GM12878 (cell line): ENCODE measurements around the gene LMF1. TPM values are rescaled to one million over a fixed set of nuclear protein-coding genes. Genes with fewer than 3 reads are reported as not detected.

Experiments used
- HDGF ChIP-seq: fragments of 450-650 bp; IDR thresholded peaks from 2 replicates; pipeline ENCODE4 v1.6.1; 2016; ENCODE audit warnings: antibody characterized with exemption
- NFYB ChIP-seq: IDR thresholded peaks from 2 replicates; pipeline ENCODE4 v1.6.1; 2011; ENCODE audit warnings: low read depth, mild to moderate bottlenecking, low read length, improper control_type of control experiment, moderate library complexity; ENCODE audit not compliant: insufficient read depth
- NR2C2 ChIP-seq: IDR thresholded peaks from 2 replicates; pipeline ENCODE4 v1.6.1; 2011; ENCODE audit warnings: borderline replicate concordance, low read depth; ENCODE audit not compliant: control insufficient read depth, insufficient read length
- SIN3A ChIP-seq: IDR thresholded peaks from 2 replicates; pipeline ENCODE4 v1.6.1; 2012; ENCODE audit warnings: low read depth, low read length, improper control_type of control experiment
- TAF1 ChIP-seq: IDR thresholded peaks from 2 replicates; pipeline ENCODE4 v1.6.1; 2011; ENCODE audit warnings: mild to moderate bottlenecking, low read depth, low read length, borderline replicate concordance
- TCF12 ChIP-seq: IDR thresholded peaks from 2 replicates; pipeline ENCODE4 v1.6.1; 2011; ENCODE audit warnings: low read depth, mild to moderate bottlenecking, low read length
- ZNF384 ChIP-seq: IDR thresholded peaks from 2 replicates; pipeline ENCODE4 v1.6.1; 2012; ENCODE audit warnings: low read depth, mild to moderate bottlenecking, low read length, improper control_type of control experiment, borderline replicate concordance
- polyA plus RNA-seq, 11 experiments: library from polyadenylated mRNA; depleted of rRNA in 4 of 11; unstranded in 6 of 11; stranded (reverse) in 5 of 11; fragments of >200 nt; fragmentation: Nextera tagmentation in 4 of 11; fragmentation: Illumina TruSeq in 1 of 11; extraction: Ambion mirVana in 4 of 11; extraction: Trizol in 1 of 11; gene quantifications; 1 replicate in 1 of 11; 2 replicates in 10 of 11; pipeline versions ENCODE4 v1.2.1 to v1.2.3, GENCODE V29; 2011 to 2016; ENCODE audit warnings: inconsistent platforms in 2 of 11, missing spikeins in 2 of 11, low read depth in 1 of 11
- total RNA-seq, 4 experiments: library from RNA; depleted of rRNA in 3 of 4; stranded (reverse); fragments of >200 nt in 3 of 4; fragmentation: Illumina TruSeq in 1 of 4; extraction: Trizol in 1 of 4; gene quantifications; 2 replicates each; pipeline versions ENCODE4 v1.2.1 to v1.2.3, GENCODE V29; 2013 to 2021
- TF ChIP-seq, protein P1 (sequence below): IDR thresholded peaks from 2 replicates; pipeline ENCODE4 v1.6.1; 2012; ENCODE audit warnings: mild to moderate bottlenecking, low read depth, low read length
- TF ChIP-seq, protein P2 (sequence below): fragments of 450-650 bp; formaldehyde crosslinking; IDR thresholded peaks from 2 replicates; pipeline ENCODE4 v1.4.0; 2022; ENCODE audit warnings: mild to moderate bottlenecking, moderate library complexity
- TF ChIP-seq, protein P3 (sequence below): fragments of 450-650 bp; formaldehyde crosslinking; IDR thresholded peaks from 2 replicates; pipeline ENCODE4 v1.4.0; 2020; ENCODE audit warnings: mild to moderate bottlenecking, moderate library complexity

LMF1 gene
- total and polyA plus RNA-seq, 10 of the 15 experiments (the other 5 are each of a cell fraction or from before 2014, with no cell fraction given): 0.18 to 3.2 (median 1.4) TPM; not detected in 1

DNA sequence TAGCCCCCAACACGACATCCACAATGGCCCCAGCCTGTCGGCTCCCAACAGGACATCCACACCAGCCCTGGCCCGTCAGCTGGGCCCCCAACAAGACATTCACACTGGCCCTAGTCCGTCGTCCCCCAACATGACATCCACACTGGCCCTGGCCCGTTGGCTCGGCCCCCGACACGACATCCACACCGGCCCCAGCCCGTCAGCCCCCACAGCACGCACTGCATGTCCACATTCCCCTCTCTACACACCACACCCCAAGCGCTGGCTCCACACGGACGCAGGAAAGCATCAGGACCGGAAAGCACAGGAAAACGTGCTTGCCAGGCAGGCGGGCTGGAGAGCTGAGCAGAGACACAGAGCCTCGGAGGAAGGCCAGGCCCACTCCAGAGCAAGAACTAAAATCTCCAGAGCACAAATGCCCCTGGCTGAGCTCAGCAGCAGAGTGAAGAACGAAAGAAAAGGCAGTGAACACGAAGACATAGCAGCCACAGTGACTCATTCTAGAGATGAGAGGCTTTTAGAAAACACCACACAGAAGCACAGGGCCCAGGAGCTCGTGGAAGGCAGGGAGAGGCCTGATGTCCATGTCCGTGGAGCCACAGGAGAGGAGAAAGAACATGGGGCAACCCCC, 50.6 kb downstream of the LMF1 start (continued):
- TF ChIP-seq, protein P1, sequence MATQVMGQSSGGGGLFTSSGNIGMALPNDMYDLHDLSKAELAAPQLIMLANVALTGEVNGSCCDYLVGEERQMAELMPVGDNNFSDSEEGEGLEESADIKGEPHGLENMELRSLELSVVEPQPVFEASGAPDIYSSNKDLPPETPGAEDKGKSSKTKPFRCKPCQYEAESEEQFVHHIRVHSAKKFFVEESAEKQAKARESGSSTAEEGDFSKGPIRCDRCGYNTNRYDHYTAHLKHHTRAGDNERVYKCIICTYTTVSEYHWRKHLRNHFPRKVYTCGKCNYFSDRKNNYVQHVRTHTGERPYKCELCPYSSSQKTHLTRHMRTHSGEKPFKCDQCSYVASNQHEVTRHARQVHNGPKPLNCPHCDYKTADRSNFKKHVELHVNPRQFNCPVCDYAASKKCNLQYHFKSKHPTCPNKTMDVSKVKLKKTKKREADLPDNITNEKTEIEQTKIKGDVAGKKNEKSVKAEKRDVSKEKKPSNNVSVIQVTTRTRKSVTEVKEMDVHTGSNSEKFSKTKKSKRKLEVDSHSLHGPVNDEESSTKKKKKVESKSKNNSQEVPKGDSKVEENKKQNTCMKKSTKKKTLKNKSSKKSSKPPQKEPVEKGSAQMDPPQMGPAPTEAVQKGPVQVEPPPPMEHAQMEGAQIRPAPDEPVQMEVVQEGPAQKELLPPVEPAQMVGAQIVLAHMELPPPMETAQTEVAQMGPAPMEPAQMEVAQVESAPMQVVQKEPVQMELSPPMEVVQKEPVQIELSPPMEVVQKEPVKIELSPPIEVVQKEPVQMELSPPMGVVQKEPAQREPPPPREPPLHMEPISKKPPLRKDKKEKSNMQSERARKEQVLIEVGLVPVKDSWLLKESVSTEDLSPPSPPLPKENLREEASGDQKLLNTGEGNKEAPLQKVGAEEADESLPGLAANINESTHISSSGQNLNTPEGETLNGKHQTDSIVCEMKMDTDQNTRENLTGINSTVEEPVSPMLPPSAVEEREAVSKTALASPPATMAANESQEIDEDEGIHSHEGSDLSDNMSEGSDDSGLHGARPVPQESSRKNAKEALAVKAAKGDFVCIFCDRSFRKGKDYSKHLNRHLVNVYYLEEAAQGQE: no peak
- TF ChIP-seq, protein P2, sequence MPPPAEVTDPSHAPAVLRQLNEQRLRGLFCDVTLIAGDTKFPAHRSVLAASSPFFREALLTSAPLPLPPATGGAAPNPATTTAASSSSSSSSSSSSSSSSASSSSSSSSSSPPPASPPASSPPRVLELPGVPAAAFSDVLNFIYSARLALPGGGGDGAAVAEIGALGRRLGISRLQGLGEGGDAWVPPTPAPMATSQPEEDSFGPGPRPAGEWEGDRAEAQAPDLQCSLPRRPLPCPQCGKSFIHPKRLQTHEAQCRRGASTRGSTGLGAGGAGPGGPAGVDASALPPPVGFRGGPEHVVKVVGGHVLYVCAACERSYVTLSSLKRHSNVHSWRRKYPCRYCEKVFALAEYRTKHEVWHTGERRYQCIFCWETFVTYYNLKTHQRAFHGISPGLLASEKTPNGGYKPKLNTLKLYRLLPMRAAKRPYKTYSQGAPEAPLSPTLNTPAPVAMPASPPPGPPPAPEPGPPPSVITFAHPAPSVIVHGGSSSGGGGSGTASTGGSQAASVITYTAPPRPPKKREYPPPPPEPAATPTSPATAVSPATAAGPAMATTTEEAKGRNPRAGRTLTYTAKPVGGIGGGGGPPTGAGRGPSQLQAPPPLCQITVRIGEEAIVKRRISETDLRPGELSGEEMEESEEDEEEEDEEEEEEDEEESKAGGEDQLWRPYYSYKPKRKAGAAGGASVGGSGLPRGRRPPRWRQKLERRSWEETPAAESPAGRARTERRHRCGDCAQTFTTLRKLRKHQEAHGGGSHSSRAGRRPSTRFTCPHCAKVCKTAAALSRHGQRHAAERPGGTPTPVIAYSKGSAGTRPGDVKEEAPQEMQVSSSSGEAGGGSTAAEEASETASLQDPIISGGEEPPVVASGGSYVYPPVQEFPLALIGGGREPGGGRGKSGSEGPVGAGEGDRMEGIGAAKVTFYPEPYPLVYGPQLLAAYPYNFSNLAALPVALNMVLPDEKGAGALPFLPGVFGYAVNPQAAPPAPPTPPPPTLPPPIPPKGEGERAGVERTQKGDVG: no peak
- TF ChIP-seq ZNF384 (no peak), SIN3A (no peak), NFYB (no peak), NR2C2 (no peak), HDGF (no peak), TCF12 (no peak), TAF1 (no peak)
- TF ChIP-seq, protein P3, sequence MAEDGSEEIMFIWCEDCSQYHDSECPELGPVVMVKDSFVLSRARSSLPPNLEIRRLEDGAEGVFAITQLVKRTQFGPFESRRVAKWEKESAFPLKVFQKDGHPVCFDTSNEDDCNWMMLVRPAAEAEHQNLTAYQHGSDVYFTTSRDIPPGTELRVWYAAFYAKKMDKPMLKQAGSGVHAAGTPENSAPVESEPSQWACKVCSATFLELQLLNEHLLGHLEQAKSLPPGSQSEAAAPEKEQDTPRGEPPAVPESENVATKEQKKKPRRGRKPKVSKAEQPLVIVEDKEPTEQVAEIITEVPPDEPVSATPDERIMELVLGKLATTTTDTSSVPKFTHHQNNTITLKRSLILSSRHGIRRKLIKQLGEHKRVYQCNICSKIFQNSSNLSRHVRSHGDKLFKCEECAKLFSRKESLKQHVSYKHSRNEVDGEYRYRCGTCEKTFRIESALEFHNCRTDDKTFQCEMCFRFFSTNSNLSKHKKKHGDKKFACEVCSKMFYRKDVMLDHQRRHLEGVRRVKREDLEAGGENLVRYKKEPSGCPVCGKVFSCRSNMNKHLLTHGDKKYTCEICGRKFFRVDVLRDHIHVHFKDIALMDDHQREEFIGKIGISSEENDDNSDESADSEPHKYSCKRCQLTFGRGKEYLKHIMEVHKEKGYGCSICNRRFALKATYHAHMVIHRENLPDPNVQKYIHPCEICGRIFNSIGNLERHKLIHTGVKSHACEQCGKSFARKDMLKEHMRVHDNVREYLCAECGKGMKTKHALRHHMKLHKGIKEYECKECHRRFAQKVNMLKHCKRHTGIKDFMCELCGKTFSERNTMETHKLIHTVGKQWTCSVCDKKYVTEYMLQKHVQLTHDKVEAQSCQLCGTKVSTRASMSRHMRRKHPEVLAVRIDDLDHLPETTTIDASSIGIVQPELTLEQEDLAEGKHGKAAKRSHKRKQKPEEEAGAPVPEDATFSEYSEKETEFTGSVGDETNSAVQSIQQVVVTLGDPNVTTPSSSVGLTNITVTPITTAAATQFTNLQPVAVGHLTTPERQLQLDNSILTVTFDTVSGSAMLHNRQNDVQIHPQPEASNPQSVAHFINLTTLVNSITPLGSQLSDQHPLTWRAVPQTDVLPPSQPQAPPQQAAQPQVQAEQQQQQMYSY (CRISPR knock-in tag): no peak
